Endothelial cell of umbilical vein (primary cell): Measurements from ENCODE around the gene DPP10. TPM values are rescaled to one million over a fixed set of nuclear protein-coding genes. Genes with fewer than 3 reads are reported as not detected.

Experiments
- BruUV-seq: library from RNA; stranded (reverse); fragments of 400-500 nt; replicated peaks from 2 replicates; lab custom pipeline; 2021; lab: Mats Ljungman, UMichigan
- CTCF ChIA-PET: fragments of 300-600, 350-600 bp; sonication (Branson Sonifier 250); formaldehyde crosslinking; loops from one replicate; lab custom pipeline; 2021; ENCODE audit warnings: antibody characterized with exemption, inconsistent platforms; lab: Charles Lee
- POLR2A ChIA-PET: fragments of 300-600, 350-600 bp; sonication (Branson Sonifier 250); formaldehyde crosslinking; loops from one replicate; lab custom pipeline; 2021; ENCODE audit warnings: antibody characterized with exemption, inconsistent platforms; lab: Charles Lee
- DNase-seq: peaks from one replicate; pipeline ENCODE4 v3.0.0-alpha.2; 2011; ENCODE audit warnings: low read depth, low spot score
- FAIRE-seq: peaks from 2 replicates; lab custom pipeline; 2011; peaks lifted over from hg19 to GRCh38; lab: Jason Lieb, UNC
- H2AFZ ChIP-seq: 2 replicates; pipeline ENCODE4 v1.6.0; 2012; ENCODE audit warnings: low read depth, low read length, control low read depth, inconsistent platforms
- H3K27ac ChIP-seq: 2 replicates; pipeline ENCODE4 v1.5.1; 2011; ENCODE audit warnings: low read depth, mild to moderate bottlenecking, control low read depth, low read length, moderate library complexity; ENCODE audit not compliant: insufficient read depth
- H3K27me3 ChIP-seq, 2 experiments: 2 replicates each; pipeline versions ENCODE4 v1.6.0 to v1.6.1; 2011; ENCODE audit warnings: low read length in 2 of 2, mixed read lengths in 1 of 2; ENCODE audit not compliant: control insufficient read depth in 2 of 2, insufficient read depth in 2 of 2
- H3K36me3 ChIP-seq, 2 experiments: 2 replicates in 1 of 2; 3 replicates in 1 of 2; pipeline ENCODE4 v1.5.1; 2011; ENCODE audit warnings: low read length in 2 of 2, mild to moderate bottlenecking in 1 of 2, moderate library complexity in 1 of 2; ENCODE audit not compliant: control insufficient read depth in 2 of 2, insufficient read depth in 2 of 2; ENCODE audit errors: extremely low read depth in 1 of 2
- H3K4me1 ChIP-seq: 3 replicates; pipeline ENCODE4 v1.5.1; 2011; ENCODE audit warnings: mild to moderate bottlenecking, low read length; ENCODE audit not compliant: control insufficient read depth, insufficient read depth; ENCODE audit errors: extremely low read depth
- H3K4me2 ChIP-seq: 2 replicates; pipeline ENCODE4 v1.6.1; 2011; ENCODE audit warnings: low read length, control low read depth, mixed read lengths; ENCODE audit not compliant: insufficient read depth
- H3K4me3 ChIP-seq, 3 experiments: fragments of 200-600 bp in 1 of 3; sonication (generic), shearing (Covaris generic) in 1 of 3; replicated peaks in 1 of 3; 2 replicates each; pipeline ENCODE4 v1.5.1; 2011 to 2016; ENCODE audit warnings: control low read depth in 3 of 3, low read length in 3 of 3, mild to moderate bottlenecking in 2 of 3, inconsistent platforms in 1 of 3, low read depth in 1 of 3, moderate library complexity in 1 of 3; ENCODE audit not compliant: insufficient read depth in 1 of 3
- H3K79me2 ChIP-seq: 2 replicates; pipeline ENCODE4 v1.6.0; 2012; ENCODE audit warnings: low read length, inconsistent platforms; ENCODE audit not compliant: control insufficient read depth, insufficient read depth
- H3K9ac ChIP-seq: replicated peaks from 2 replicates; pipeline ENCODE3; 2011; ENCODE audit warnings: low read length, control low read depth; ENCODE audit not compliant: insufficient read depth; ENCODE audit errors: extremely low read depth
- H3K9me1 ChIP-seq: replicated peaks from 3 replicates; pipeline ENCODE4 v1.6.0; 2011; ENCODE audit warnings: mild to moderate bottlenecking, low read length; ENCODE audit not compliant: control insufficient read depth, insufficient read depth; ENCODE audit errors: extremely low read depth
- H3K9me3 ChIP-seq: replicated peaks from 2 replicates; pipeline ENCODE4 v1.5.1; 2012; ENCODE audit warnings: low read length, inconsistent platforms; ENCODE audit not compliant: control insufficient read depth, insufficient read depth
- H4K20me1 ChIP-seq: replicated peaks from 2 replicates; pipeline ENCODE3; 2011; ENCODE audit warnings: mild to moderate bottlenecking, low read length; ENCODE audit not compliant: control insufficient read depth, insufficient read depth; ENCODE audit errors: extremely low read depth
- GATA2 ChIP-seq: IDR thresholded peaks from 2 replicates; pipeline ENCODE4 v1.7.0; 2011; ENCODE audit warnings: low read depth, mild to moderate bottlenecking, moderate library complexity, mixed read lengths, low read length; ENCODE audit not compliant: insufficient read length, insufficient read depth
- JUN ChIP-seq: IDR thresholded peaks from 2 replicates; pipeline ENCODE4 v1.6.1; 2011; ENCODE audit warnings: borderline replicate concordance, low read depth; ENCODE audit not compliant: insufficient read length, insufficient read depth
- MYC ChIP-seq: IDR thresholded peaks from one replicate; pipeline ENCODE4 v1.6.1; 2011; ENCODE audit warnings: mild to moderate bottlenecking, low read depth, low read length
- POLR2A ChIP-seq: IDR thresholded peaks from 2 replicates; pipeline ENCODE4 v1.6.1; 2012; ENCODE audit warnings: low read depth, mild to moderate bottlenecking, control low read depth, low read length
- POLR2AphosphoS5 ChIP-seq: IDR thresholded peaks from 2 replicates; pipeline ENCODE4 v1.6.1; 2012; ENCODE audit warnings: low read depth, mild to moderate bottlenecking, control low read depth, low read length, moderate library complexity; ENCODE audit not compliant: insufficient read depth
- dilution Hi-C: fragments of 300-500 bp; cut with MboI; formaldehyde crosslinking; loops from one replicate; pipeline ENCODE4 v1.15.0; 2019; ENCODE audit warnings: low sequenced_read_pairs; ENCODE audit not compliant: extremely low pct_ligation_motif_present
- intact Hi-C: fragments of 100-400 bp; cut with micrococcal nuclease; formaldehyde crosslinking; loops from one replicate; pipeline ENCODE4 v1.10.0; 2022
- polyA plus RNA-seq, 4 experiments: library from polyadenylated mRNA; depleted of rRNA in 3 of 4; stranded (reverse) in 3 of 4; unstranded in 1 of 4; fragments of >200 nt; gene quantifications; 2 replicates each; pipeline versions ENCODE4 v1.2.1 to v1.2.3, GENCODE V29; 2011 to 2012; ENCODE audit warnings: missing spikeins in 1 of 4
- total RNA-seq: library from RNA; stranded (reverse); gene quantifications from 2 replicates; pipeline ENCODE4 v1.2.3, GENCODE V29; 2021
- TF ChIP-seq, protein P1 (sequence below): IDR thresholded peaks from 2 replicates; pipeline ENCODE4 v1.6.1; 2011; ENCODE audit not compliant: insufficient read depth, insufficient read length
- TF ChIP-seq, protein P2 (sequence below), 2 donors: IDR thresholded peaks; 1 replicate in 1 of 2; 2 replicates in 1 of 2; pipeline ENCODE4 v1.5.1; 2011; ENCODE audit warnings: low read length in 2 of 2, mild to moderate bottlenecking in 2 of 2, moderate library complexity in 2 of 2, control low read depth in 1 of 2, inconsistent platforms in 1 of 2, low read depth in 1 of 2; ENCODE audit not compliant: insufficient read depth in 1 of 2; ENCODE audit errors: extremely low read depth in 1 of 2

The DPP10 gene
- total and polyA plus RNA-seq, 2 donors (not counting 3 experiments of a cell fraction or from before 2014, with no cell fraction given): not detected

- no peaks in the 10 kb centered on the region for H3K27me3 ChIP-seq
- H4K20me1 ChIP-seq: no peaks in the 10 kb centered on the region
- dilution Hi-C loops: no loop called here
Observed at GRCh38 chr2:115480741-115481140, 1038.3 kb downstream of the DPP10 start.

DNA sequence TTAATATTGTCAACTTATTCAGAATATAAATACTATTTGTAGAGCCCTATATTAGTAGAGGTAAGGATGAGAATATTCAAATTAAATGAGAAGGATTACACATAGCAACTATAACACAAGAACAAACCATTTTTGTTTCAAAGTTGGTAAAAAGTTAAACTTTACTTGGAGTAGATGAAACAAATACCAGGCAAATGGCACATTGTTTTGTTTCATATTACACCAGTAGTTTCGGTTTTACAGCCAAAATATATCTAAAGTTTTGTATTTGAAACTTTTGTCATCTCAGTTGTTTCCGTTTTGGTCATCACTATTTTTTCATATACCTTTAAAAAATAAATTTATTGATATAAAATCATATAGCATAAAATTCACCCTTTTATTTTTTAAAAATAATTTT lies 1039.4 kb downstream of the DPP10 start:
- intact Hi-C loops: no loop called here

More at GRCh38 chr2:115480741-115481140, 1038.3 kb downstream of the DPP10 start:
- Histone ChIP-seq H3K4me3 (no peak overlapping the region), H3K79me2 (no peaks in the 10 kb centered on the region), H3K36me3 (no peaks in the 10 kb centered on the region), H3K4me1 (no peaks in the 10 kb centered on the region), H3K9me1 (no peaks in the 10 kb centered on the region), H3K4me2 (no peak overlapping the region), H2AFZ (no peak overlapping the region), H3K9ac (no peak overlapping the region), H3K9me3 (no peaks in the 10 kb centered on the region), H3K27ac (no peak overlapping the region)
- BruUV-seq: no TSS peak
- TF ChIP-seq POLR2AphosphoS5: no peak
- TF ChIP-seq, protein P1, sequence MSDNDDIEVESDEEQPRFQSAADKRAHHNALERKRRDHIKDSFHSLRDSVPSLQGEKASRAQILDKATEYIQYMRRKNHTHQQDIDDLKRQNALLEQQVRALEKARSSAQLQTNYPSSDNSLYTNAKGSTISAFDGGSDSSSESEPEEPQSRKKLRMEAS: no peak
- intact Hi-C loops: no loop called here
- FAIRE-seq: no peak
- ChIA-PET CTCF (no interaction called here), POLR2A (no interaction called here)
- no peak for DNase-seq

More for the DNA sequence above, 1039.4 kb downstream of the DPP10 start:
- H3K9ac ChIP-seq: no peak overlapping the region
- BruUV-seq: no TSS peak
- H3K4me1 ChIP-seq: no peaks in the 10 kb centered on the region
- no peak overlapping the region for H3K4me2 ChIP-seq
- no peak overlapping the region for H3K27ac ChIP-seq
- no peak for TF ChIP-seq GATA2
- TF ChIP-seq POLR2A: no peak
- TF ChIP-seq POLR2AphosphoS5: no peak
- TF ChIP-seq, protein P2, sequence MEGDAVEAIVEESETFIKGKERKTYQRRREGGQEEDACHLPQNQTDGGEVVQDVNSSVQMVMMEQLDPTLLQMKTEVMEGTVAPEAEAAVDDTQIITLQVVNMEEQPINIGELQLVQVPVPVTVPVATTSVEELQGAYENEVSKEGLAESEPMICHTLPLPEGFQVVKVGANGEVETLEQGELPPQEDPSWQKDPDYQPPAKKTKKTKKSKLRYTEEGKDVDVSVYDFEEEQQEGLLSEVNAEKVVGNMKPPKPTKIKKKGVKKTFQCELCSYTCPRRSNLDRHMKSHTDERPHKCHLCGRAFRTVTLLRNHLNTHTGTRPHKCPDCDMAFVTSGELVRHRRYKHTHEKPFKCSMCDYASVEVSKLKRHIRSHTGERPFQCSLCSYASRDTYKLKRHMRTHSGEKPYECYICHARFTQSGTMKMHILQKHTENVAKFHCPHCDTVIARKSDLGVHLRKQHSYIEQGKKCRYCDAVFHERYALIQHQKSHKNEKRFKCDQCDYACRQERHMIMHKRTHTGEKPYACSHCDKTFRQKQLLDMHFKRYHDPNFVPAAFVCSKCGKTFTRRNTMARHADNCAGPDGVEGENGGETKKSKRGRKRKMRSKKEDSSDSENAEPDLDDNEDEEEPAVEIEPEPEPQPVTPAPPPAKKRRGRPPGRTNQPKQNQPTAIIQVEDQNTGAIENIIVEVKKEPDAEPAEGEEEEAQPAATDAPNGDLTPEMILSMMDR (IDR thresholded peaks at IDR 0.05; ENCODE audit: extremely low read depth in 1 of 2, insufficient read depth in 1 of 2, low read depth in 1 of 2, low read length in 2 of 2): no peak
- TF ChIP-seq MYC: no peak
- TF ChIP-seq, protein P1: no peak
- TF ChIP-seq JUN: no peak
- ChIA-PET CTCF (no interaction called here), POLR2A (no interaction called here)
- H2AFZ ChIP-seq: no peak overlapping the region
- H3K27me3 ChIP-seq: no peaks in the 10 kb centered on the region
- no peak for FAIRE-seq
- H3K9me1 ChIP-seq: no peaks in the 10 kb centered on the region
- no peaks in the 10 kb centered on the region for H3K36me3 ChIP-seq
- no peaks in the 10 kb centered on the region for H4K20me1 ChIP-seq
- dilution Hi-C loops: no loop called here
- H3K9me3 ChIP-seq: no peaks in the 10 kb centered on the region
- no peak for DNase-seq
- no peak overlapping the region for H3K4me3 ChIP-seq
- no peaks in the 10 kb centered on the region for H3K79me2 ChIP-seq
